ENCODE results near the gene HSPB1. TPM values are rescaled to one million over a fixed set of nuclear protein-coding genes. Genes with fewer than 3 reads are reported as not detected.
"Not testable (repeated sequence)": the region's sequence is repeated elsewhere in the genome, so short reads cannot be mapped to it uniquely, and the experiment has no call there.

The HSPB1 gene
- total and polyA plus RNA-seq, 8 donors = 106 to 752 (median 154) TPM

DNA sequence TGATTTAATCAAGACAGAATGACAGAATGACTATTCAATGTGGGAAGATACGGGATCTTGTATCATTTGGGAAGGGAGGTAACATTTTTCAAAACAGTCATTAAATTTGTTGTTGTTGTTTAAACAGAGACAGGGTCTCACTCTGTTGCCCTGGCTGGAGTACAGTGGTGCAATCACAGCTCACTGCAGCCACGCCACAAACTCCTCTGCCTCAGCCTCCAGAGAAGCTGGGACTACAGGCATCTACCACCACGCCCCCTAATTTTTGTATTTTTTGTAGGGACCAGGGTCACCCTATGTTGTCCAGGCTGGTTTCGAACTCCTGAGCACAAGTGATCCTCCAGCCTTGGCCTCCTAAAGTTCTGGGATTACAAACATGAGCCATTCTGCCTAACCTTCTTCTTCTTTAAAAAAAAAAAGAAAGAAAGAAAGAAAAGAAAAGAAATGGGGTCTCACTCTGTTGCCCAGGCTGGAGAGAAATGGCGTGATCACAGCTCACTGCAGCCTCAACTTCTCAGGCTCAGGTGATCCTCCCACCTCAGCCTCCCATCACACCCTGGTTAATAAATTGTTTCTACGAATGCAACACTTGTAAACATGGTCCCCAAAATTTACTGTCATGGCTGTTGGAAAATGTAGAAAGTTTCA lies 32.0 kb downstream of the HSPB1 start:
- 82 to 90% methylated on average over 6 of the region's 6 CpGs for WGBS, 2 donors
- no peaks in the 10 kb centered on the region for H3K9me3 ChIP-seq
- FAIRE-seq = no peak
- peaks cover 12 to 29% (median 16%) of the 10 kb centered on the region in 3 donors for H3K4me1 ChIP-seq
- no peaks in the 10 kb centered on the region for H3K27me3 ChIP-seq
- peak overlapping the region in 2 of 4 donors; percentile 49 to 51 for H3K27ac ChIP-seq
- no peak for DNase-seq
- intact Hi-C loops (cut with DNase I) = no loop called here
- ATAC-seq = no peak
- H3K4me3 ChIP-seq = no peak overlapping the region
- TF ChIP-seq, protein P1, sequence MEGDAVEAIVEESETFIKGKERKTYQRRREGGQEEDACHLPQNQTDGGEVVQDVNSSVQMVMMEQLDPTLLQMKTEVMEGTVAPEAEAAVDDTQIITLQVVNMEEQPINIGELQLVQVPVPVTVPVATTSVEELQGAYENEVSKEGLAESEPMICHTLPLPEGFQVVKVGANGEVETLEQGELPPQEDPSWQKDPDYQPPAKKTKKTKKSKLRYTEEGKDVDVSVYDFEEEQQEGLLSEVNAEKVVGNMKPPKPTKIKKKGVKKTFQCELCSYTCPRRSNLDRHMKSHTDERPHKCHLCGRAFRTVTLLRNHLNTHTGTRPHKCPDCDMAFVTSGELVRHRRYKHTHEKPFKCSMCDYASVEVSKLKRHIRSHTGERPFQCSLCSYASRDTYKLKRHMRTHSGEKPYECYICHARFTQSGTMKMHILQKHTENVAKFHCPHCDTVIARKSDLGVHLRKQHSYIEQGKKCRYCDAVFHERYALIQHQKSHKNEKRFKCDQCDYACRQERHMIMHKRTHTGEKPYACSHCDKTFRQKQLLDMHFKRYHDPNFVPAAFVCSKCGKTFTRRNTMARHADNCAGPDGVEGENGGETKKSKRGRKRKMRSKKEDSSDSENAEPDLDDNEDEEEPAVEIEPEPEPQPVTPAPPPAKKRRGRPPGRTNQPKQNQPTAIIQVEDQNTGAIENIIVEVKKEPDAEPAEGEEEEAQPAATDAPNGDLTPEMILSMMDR (IDR thresholded peaks at IDR 0.05) = no peak
- H3K36me3 ChIP-seq = peaks cover 0 to 4% (median 3%) of the 10 kb centered on the region in 3 donors

DNA sequence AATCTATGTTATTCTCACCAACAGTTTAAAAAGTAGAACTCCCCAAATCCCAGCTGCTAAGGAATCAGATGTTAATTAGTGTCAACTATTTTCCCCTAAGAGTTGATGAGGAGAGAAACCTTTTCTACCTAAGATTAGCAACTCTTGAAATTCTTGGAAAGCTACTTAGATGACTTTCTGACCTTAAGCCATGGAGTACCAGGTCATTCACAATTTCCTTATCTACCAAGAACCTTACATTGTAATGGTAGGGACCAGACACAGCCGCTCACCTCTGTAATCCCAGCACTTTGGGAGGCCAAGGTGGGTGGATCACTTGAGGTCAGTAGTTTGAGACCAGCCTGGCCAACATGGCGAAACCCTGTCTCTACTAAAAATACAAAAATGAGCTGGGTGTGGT lies 32.9 kb downstream of the HSPB1 start:
- H3K4me3 ChIP-seq; FAIRE-seq; H3K27ac ChIP-seq; H3K36me3 ChIP-seq; DNase-seq; intact Hi-C loops (cut with DNase I); H3K27me3 ChIP-seq; ATAC-seq; H3K9me3 ChIP-seq: not testable (repeated sequence)
- WGBS, 2 donors = 98 to 100% methylated on average over 2 of the region's 2 CpGs
- H3K4me1 ChIP-seq = peaks cover 12 to 29% (median 16%) of the 10 kb centered on the region in 3 donors

DNA sequence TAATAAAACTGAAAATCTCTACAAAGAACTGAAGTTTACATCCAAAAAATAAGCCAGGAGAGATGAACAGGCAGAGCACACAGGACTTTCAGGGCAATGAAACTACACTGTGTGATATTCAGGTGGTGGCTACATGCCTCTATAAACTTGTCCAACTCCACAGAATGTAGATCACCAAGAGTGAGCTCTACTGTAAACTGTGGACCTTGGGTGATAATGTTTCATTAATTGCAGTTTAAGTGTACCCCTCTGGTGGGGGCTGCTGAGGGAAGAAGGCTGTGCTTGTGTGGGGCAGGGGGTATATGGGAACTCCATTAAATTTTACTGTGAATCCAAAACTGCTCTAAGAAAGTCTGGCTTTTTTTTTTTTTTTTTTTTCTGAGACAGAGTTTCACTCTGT lies 33.6 kb downstream of the HSPB1 start:
- intact Hi-C loops (cut with DNase I) = no loop called here
- no peak for ATAC-seq
- FAIRE-seq = no peak
- Histone ChIP-seq H3K36me3 (no peaks in the 10 kb centered on the region), H3K4me1 (peaks cover 12 to 35% (median 16%) of the 10 kb centered on the region in 3 donors), H3K27ac (no peak overlapping the region), H3K9me3 (no peaks in the 10 kb centered on the region), H3K4me3 (no peak overlapping the region), H3K27me3 (no peaks in the 10 kb centered on the region)
- DNase-seq = no peak
- TF ChIP-seq, protein P1 (IDR thresholded peaks at IDR 0.05) = no peak

DNA sequence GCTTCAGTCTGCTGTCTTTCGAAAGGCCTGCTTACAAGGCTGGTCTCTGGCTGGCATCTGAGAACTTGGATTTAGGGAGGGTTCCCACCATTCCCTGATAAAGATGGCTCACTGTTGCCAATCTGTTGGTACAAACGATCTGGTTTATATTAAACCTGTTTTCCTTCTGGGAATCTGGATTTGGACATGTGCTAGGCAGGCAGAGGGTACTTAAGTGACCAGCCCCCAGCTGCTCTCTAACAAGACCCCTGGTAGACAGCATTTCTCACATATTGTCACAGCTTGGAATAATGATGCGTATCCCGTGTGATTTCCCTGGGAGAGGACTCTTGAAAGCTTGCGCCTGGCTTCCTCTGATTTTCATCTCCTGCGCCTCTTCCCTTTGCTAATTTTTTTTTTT lies 34.7 kb downstream of the HSPB1 start:
- intact Hi-C loops (cut with DNase I) = no loop called here
- TF ChIP-seq, protein P1 (IDR thresholded peaks at IDR 0.05) = no peak
- 76 to 78% methylated on average over 6 of the region's 6 CpGs for WGBS, 2 donors
- H3K4me3 ChIP-seq = no peak overlapping the region
- ATAC-seq (no peak), DNase-seq (no peak), FAIRE-seq (no peak)
- H3K9me3 ChIP-seq = no peaks in the 10 kb centered on the region
- no peaks in the 10 kb centered on the region for H3K27me3 ChIP-seq
- H3K36me3 ChIP-seq = no peaks in the 10 kb centered on the region
- H3K27ac ChIP-seq = no peak overlapping the region
- H3K4me1 ChIP-seq = peaks cover 12 to 31% (median 16%) of the 10 kb centered on the region in 3 donors

DNA sequence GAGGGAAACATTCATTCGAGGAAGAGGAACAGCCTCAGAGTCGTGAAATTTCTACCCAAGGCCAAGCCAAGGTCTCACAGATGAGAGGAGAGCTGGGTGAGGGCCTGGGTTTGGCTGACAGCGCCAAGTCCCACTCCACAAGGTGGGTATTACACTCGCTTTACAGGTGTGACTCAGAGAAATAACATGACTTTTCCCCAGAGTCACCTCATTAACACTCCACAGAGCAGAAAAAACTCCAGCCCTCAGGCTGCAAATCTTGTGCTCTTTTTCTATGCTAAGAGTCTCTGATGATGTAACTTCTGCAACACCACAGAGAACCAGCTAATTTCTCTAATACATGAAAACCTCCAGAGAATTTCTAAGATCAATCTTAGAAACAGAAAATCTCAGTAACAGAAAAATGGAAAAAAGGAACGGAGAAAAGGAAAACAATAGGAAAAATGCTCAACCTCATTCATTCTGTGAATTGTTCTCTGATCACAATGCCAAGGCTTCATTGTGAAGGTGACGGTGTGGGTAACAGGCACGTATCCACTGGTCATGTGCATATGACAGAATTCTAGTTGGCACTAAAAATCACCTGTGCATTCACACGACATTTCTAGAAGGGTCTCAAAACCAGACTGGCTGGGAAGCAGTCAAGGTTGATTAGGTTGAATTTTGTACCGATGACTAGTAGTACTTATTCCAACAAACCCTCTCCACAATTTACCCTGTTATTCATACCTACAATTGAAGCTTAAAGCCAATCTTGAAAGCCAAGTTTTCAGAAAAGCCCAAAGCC lies 36.0 kb downstream of the HSPB1 start:
- H3K27me3 ChIP-seq = no peaks in the 10 kb centered on the region
- no peak for FAIRE-seq
- 37% methylated on average over 9 of the region's 9 CpGs for WGBS, 2 donors
- intact Hi-C loops (cut with DNase I) = no loop called here
- no peak for DNase-seq
- ATAC-seq = peak; percentile 7 to 42 (median 20)
- TF ChIP-seq, protein P1 (IDR thresholded peaks at IDR 0.05) = no peak
- H3K36me3 ChIP-seq = no peaks in the 10 kb centered on the region
- H3K4me3 ChIP-seq = no peak overlapping the region
- H3K9me3 ChIP-seq = no peaks in the 10 kb centered on the region
- peaks cover 3 to 23% (median 10%) of the 10 kb centered on the region in 3 donors for H3K4me1 ChIP-seq
- H3K27ac ChIP-seq = peak overlapping the region in 1 of 4 donors; percentile 2

All from pancreas (tissue), 10 donors.